Esophagus muscularis mucosa (tissue), 4 donors: ENCODE measurements around the gene CCDC183. TPM values are rescaled to one million over a fixed set of nuclear protein-coding genes. Genes with fewer than 3 reads are reported as not detected.

Source experiments
- DNase-seq: peaks from one replicate; pipeline ENCODE4 v3.0.0-alpha.2; 2017; ENCODE audit errors: extremely low spot score
- H3K27ac ChIP-seq, 4 donors: fragments of 200-600 bp; sonication (generic); replicated peaks in 1 of 4; 1 replicate in 3 of 4; 2 replicates in 1 of 4; pipeline ENCODE4 v1.5.1; 2016 to 2019; ENCODE audit warnings: mild to moderate bottlenecking in 1 of 4
- H3K27me3 ChIP-seq, 4 donors: fragments of 200-600 bp; sonication (generic); one replicate each; pipeline versions ENCODE4 v1.5.1 to v1.6.0; 2016 to 2019
- H3K36me3 ChIP-seq, 4 donors: fragments of 200-600 bp; sonication (generic); one replicate each; pipeline ENCODE4 v1.5.1; 2016 to 2019
- H3K4me1 ChIP-seq, 4 donors: fragments of 200-600 bp; sonication (generic); one replicate each; pipeline ENCODE4 v1.5.1; 2016 to 2019
- H3K4me3 ChIP-seq, 4 donors: fragments of 200-600 bp; sonication (generic); 1 replicate in 2 of 4; 2 replicates in 2 of 4; pipeline ENCODE4 v1.5.1; 2016 to 2019; ENCODE audit warnings: mild to moderate bottlenecking in 4 of 4, moderate library complexity in 1 of 4
- H3K9me3 ChIP-seq, 4 donors: fragments of 200-600 bp; sonication (generic); 1 replicate in 3 of 4; 2 replicates in 1 of 4; pipeline ENCODE4 v1.5.1; 2016 to 2019
- EP300 ChIP-seq: sonication (generic); formaldehyde crosslinking; IDR thresholded peaks from one replicate; pipeline ENCODE4 v1.6.1; 2017; ENCODE audit warnings: antibody characterized with exemption
- POLR2A ChIP-seq: fragments of 450-650 bp; IDR thresholded peaks from one replicate; pipeline ENCODE4 v1.6.1; 2017; ENCODE audit warnings: antibody characterized with exemption, moderate library complexity, mild to moderate bottlenecking, low read depth
- POLR2AphosphoS5 ChIP-seq, 2 donors: sonication (generic); formaldehyde crosslinking; IDR thresholded peaks; one replicate each; pipeline ENCODE4 v1.6.1; 2017; ENCODE audit warnings: antibody characterized with exemption in 2 of 2
- whole genome bisulfite sequencing: methylation state at CpG from one replicate; pipeline ENCODE4 v1.1.5; 2018; 5-methylcytosine and 5-hydroxymethylcytosine counted together
- intact Hi-C: fragments of 100-400 bp; cut with DNase I; formaldehyde crosslinking; loops from one replicate; pipeline ENCODE4 v1.15.1; 2023
- total RNA-seq, 4 donors: library from RNA; depleted of rRNA; stranded (reverse); fragments of >200 nt; gene quantifications; one replicate each; pipeline versions ENCODE4 v1.1.0 to v1.2.1, GENCODE V29; 2016
- TF ChIP-seq, protein P1 (sequence below), 3 experiments: fragments of 200-600 bp in 2 of 3; fragments of 450-650 bp in 1 of 3; sonication (generic) in 2 of 3; IDR thresholded peaks; one replicate each; pipeline ENCODE4 v1.5.1; 2017 to 2019; ENCODE audit warnings: antibody characterized with exemption in 3 of 3, mild to moderate bottlenecking in 2 of 3, moderate library complexity in 1 of 3

CCDC183 gene
- total RNA-seq, 4 donors from 2014 or later, result 0.33 to 2.5 (median 1.4) TPM

DNA sequence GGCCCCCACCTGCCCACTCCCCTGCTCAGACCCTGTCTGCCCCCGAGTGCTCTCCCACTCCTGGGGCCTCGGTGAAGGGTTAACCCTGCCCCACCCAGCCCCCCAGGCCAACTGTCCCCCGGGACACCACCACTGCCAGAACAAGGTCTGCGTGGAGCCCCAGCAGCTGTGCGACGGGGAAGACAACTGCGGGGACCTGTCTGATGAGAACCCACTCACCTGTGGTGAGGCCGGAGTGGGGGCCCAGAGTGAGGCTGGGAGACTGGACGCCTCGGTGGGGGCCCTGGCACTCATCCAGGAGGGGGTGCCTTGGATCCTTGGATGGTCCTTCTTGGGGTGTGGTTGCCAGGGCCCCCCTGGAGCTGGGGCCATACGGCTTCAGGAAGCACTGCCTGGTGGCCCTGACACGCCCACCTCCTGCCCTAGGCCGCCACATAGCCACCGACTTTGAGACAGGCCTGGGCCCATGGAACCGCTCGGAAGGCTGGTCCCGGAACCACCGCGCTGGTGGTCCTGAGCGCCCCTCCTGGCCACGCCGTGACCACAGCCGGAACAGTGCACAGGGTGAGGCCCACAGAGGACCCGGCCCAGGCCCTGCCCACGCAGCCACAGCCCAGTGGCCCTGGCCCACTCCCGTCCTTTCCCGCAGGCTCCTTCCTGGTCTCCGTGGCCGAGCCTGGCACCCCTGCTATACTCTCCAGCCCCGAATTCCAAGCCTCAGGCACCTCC, 58.1 kb downstream of the CCDC183 start:
- peaks cover 23 to 42% (median 31%) of the 10 kb centered on the region in 4 donors for H3K4me1 ChIP-seq
- no peaks in the 10 kb centered on the region for H3K9me3 ChIP-seq
- no peaks in the 10 kb centered on the region for H3K27me3 ChIP-seq
- H3K27ac ChIP-seq, result no peak overlapping the region
- 78% methylated on average over 16 of the region's 30 CpGs for WGBS
- DNase-seq, result no peak
- H3K4me3 ChIP-seq, result no peak overlapping the region
- TF ChIP-seq POLR2AphosphoS5 (IDR thresholded peaks at IDR 0.05) (no peak), POLR2A (no peak), EP300 (no peak)
- TF ChIP-seq, protein P1, sequence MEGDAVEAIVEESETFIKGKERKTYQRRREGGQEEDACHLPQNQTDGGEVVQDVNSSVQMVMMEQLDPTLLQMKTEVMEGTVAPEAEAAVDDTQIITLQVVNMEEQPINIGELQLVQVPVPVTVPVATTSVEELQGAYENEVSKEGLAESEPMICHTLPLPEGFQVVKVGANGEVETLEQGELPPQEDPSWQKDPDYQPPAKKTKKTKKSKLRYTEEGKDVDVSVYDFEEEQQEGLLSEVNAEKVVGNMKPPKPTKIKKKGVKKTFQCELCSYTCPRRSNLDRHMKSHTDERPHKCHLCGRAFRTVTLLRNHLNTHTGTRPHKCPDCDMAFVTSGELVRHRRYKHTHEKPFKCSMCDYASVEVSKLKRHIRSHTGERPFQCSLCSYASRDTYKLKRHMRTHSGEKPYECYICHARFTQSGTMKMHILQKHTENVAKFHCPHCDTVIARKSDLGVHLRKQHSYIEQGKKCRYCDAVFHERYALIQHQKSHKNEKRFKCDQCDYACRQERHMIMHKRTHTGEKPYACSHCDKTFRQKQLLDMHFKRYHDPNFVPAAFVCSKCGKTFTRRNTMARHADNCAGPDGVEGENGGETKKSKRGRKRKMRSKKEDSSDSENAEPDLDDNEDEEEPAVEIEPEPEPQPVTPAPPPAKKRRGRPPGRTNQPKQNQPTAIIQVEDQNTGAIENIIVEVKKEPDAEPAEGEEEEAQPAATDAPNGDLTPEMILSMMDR (IDR thresholded peaks at IDR 0.05), result no peak
- intact Hi-C loops, result no loop called here
- peaks cover 0 to 19% (median 15%) of the 10 kb centered on the region in 4 donors for H3K36me3 ChIP-seq

DNA sequence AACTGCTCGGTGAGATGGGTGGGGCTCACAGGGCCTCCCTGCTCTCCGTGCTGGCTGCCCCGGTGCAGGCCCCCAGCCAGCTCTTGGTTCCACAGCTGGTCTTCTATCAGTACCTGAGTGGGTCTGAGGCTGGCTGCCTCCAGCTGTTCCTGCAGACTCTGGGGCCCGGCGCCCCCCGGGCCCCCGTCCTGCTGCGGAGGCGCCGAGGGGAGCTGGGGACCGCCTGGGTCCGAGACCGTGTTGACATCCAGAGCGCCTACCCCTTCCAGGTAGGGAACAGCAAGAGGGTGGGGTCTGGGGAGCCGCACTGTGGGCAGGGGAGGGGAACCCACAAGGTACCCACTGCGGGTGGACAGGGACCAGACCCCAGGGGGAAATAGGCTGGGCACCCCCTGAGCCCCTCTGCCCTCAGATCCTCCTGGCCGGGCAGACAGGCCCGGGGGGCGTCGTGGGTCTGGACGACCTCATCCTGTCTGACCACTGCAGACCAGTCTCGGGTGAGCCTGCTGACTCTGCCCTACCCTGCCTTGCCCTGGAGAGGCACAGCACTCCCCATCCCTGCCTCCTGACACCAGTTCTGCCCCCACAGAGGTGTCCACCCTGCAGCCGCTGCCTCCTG, 58.8 kb downstream of the CCDC183 start:
- Histone ChIP-seq H3K4me1 (peaks cover 24 to 44% (median 32%) of the 10 kb centered on the region in 4 donors), H3K27ac (no peak overlapping the region), H3K27me3 (no peaks in the 10 kb centered on the region), H3K9me3 (no peaks in the 10 kb centered on the region), H3K4me3 (no peak overlapping the region), H3K36me3 (peaks cover 0 to 19% (median 15%) of the 10 kb centered on the region in 4 donors)
- 89% methylated on average over 13 of the region's 23 CpGs for WGBS
- no peak for DNase-seq
- intact Hi-C loops, result no loop called here
- TF ChIP-seq EP300, result no peak
- TF ChIP-seq, protein P1 (IDR thresholded peaks at IDR 0.05), result no peak
- TF ChIP-seq POLR2AphosphoS5 (IDR thresholded peaks at IDR 0.05), result no peak
- TF ChIP-seq POLR2A, result no peak

DNA sequence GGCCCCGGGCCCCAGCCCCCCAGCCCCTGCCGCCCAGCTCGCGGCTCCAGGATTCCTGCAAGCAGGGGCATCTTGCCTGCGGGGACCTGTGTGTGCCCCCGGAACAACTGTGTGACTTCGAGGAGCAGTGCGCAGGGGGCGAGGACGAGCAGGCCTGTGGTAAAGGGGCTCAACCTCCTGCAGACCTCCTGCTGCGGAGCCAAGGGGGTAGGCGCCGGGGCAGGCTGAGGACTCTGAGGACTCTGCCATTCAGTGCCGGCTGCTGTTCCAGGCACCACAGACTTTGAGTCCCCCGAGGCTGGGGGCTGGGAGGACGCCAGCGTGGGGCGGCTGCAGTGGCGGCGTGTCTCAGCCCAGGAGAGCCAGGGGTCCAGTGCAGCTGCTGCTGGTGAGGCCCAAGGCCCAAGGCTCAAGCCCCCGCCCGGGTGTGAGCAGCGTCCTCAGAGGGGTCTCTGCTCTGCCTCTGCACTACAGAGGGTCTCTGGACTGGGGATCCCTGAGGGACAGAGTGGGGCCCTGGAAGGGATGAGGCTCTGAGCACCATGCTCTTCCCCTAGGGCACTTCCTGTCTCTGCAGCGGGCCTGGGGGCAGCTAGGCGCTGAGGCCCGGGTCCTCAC, 59.4 kb downstream of the CCDC183 start:
- no peak for DNase-seq
- WGBS, result no CpG with 5 or more reads among the region's 26 CpGs
- intact Hi-C loops, result no loop called here
- Histone ChIP-seq H3K27me3 (no peaks in the 10 kb centered on the region), H3K4me3 (no peak overlapping the region), H3K36me3 (peaks cover 0 to 18% (median 14%) of the 10 kb centered on the region in 4 donors), H3K27ac (no peak overlapping the region), H3K9me3 (no peaks in the 10 kb centered on the region), H3K4me1 (peaks cover 18 to 38% (median 26%) of the 10 kb centered on the region in 4 donors)
- no peak for TF ChIP-seq POLR2AphosphoS5 (IDR thresholded peaks at IDR 0.05)
- TF ChIP-seq POLR2A, result no peak
- TF ChIP-seq, protein P1 (IDR thresholded peaks at IDR 0.05), result no peak
- TF ChIP-seq EP300, result no peak

DNA sequence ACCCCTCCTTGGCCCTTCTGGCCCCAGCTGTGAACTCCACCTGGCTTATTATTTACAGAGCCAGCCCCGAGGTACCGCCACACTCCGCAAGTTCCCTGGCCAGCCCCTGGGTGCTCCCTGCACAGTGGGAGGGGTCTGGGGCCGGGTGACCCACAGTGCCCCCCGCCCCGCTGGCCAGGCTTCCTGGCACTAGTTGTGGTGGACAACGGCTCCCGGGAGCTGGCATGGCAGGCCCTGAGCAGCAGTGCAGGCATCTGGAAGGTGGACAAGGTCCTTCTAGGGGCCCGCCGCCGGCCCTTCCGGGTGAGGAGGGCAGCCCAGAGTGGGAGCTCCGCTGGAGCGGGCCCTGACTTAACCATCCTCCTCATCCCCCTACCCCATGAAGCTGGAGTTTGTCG, 59.9 kb downstream of the CCDC183 start:
- no peak for DNase-seq
- H3K9me3 ChIP-seq, result no peaks in the 10 kb centered on the region
- H3K36me3 ChIP-seq, result peaks cover 0 to 18% (median 14%) of the 10 kb centered on the region in 4 donors
- intact Hi-C loops, result no loop called here
- WGBS, result 74% methylated on average over 7 of the region's 15 CpGs
- no peak overlapping the region for H3K4me3 ChIP-seq
- peaks cover 14 to 33% (median 21%) of the 10 kb centered on the region in 4 donors for H3K4me1 ChIP-seq
- TF ChIP-seq POLR2AphosphoS5 (IDR thresholded peaks at IDR 0.05), result no peak
- TF ChIP-seq EP300, result no peak
- TF ChIP-seq, protein P1 (IDR thresholded peaks at IDR 0.05), result no peak
- no peak for TF ChIP-seq POLR2A
- no peak overlapping the region for H3K27ac ChIP-seq
- H3K27me3 ChIP-seq, result no peaks in the 10 kb centered on the region
